Right hindlimb (tissue), 1 donor: ENCODE measurements around the gene RGPD3.
A peak's percentile ranks its signal among the peaks of the same experiment; 100 is the strongest.
"Not testable (repeated sequence)": the region's sequence is repeated elsewhere in the genome, so short reads cannot be mapped to it uniquely, and the experiment has no call there.

Source experiments
- DNase-seq: peaks from one replicate; pipeline ENCODE4 v3.0.0-alpha.2; 2018

Gene RGPD3

DNA sequence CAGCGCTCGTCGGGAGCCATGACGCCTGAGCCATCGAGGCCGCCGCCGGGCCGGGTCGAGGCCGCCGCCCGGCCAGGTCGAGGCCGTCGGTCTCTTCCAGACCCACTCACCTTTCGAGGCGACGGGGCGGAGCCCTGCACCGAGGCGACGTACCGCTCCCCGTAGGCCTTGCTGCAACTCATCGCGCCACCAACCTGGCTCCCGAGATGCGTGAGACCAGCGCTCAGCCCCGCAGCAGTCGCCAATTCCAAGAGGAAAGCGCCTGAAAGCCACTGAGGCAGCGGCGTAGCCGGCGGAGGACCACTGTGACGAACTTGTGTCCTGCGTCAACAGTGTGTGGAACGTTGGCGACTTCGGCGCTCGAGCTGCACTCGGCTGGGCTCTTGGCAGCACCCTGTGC, at the start of gene RGPD3:
TSS of gene RGPD3 (minus strand) at position 307 of the 400 bp plus-strand sequence. CDS start at position 182, 125 bp downstream.
- not testable (repeated sequence) for DNase-seq

DNA sequence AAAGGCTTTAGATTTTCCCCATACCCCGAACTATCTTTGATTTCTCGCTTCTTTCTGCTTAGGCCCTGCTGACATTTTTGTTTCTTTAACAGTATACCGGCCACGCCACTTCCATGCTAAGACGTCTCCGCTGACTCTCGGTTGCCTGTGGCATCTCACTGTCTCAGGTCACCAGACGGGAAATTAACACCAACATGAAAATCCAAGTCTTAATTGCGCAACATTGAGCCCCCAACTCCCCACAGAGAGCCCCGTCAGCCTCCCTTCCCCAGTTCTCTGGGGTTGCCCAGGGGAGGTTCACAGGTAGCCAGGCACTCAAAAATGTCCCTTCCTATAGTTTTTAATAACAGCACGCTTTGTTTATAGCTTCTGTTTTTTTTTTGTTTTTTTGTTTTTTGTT, 49.1 kb upstream of the RGPD3 start:
- DNase-seq: no peak

DNA sequence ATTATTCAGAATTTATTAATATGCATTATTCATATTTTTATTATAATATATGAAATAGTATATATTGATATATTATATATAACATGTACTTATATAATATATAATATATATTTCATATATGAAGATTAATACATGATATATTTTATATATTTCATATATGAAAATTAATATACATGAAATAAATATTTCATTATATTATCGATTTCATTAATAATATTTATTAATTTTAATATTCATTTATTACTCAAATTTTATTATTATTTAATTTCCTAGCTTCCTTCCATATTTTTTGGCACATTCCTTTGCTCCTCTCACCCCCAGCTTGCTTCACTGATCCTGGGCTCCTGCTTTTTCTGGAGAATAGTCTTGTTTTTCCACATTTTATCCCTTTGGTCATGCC, 48.7 kb upstream of the RGPD3 start:
- DNase-seq: no peak

DNA sequence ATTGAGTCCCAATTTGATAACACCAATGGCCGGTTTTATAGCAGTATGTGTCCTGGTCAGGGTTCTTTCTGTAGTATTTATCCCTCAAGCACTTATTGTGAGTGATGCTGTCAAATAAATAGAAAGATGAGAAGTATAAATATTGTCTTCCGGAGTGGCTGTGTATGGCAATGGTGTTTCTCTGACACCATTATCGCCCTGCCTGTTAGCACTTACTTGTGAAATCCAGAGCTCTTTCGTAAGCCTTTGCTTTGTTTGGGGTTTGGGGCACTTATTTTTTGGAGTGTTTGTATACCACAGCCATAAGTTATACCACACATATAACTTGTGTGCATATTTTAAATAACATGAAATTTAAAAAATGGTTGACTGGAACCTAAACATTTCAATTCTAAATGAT, 48.2 kb upstream of the RGPD3 start:
- no peak for DNase-seq

DNA sequence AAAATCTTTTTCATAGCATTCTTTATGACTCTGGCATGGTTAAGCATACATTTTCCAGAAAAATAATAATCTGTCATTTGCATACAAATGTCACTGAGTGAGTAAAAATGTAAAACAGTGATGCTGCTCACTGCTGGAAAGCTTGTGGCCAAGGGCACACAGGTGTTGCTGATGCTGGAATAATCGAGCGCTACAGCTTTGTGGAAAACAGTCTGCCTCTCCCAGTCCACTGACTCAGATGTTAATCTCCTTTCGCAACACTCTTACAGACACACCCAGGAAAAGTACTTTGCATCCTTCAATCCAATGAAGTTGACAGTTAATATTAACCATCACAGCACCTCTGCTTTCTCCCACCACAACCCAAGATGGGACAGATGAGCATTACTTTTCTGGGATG, 46.6 kb upstream of the RGPD3 start:
- not testable (repeated sequence) for DNase-seq

DNA sequence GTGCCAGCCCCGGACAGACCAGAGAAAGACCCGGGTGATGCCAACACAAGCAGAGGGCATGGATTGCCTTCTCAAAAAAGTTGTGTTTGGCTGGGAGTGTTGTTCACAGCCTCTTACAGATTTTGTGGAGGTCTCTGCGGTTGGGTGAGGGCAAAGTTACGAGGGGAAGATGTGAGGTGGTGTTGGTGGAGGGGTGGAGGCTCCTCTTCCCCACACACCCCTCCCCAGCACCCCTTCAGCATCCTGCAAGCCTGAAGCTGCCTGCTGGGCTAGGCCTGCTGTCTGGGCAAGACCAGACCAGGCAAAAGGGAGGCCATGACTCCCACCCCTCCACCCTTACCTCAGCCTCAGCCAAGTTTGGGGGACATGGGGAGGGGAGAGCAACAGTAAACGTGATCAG, 45.2 kb upstream of the RGPD3 start:
- DNase-seq: not testable (repeated sequence)

DNA sequence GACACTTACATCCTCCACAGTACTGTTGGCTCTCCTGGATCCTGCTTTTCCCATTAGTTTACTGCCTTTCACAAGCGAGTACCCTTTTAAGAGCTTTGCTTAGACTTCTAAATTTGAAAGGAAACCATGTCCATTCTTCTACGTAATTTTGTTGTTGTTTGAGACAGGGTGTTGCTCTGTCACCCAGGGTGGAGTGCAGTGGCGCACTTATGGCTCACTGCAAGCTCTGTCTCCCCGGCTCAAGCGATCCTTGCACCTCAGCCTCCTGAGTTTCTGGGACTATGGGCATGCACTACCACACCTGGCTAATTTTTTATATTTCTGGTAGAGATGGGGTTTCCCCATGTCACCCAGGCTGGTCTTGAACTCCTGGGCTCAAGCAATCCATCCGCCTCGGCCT, 43.7 kb upstream of the RGPD3 start:
- not testable (repeated sequence) for DNase-seq

DNA sequence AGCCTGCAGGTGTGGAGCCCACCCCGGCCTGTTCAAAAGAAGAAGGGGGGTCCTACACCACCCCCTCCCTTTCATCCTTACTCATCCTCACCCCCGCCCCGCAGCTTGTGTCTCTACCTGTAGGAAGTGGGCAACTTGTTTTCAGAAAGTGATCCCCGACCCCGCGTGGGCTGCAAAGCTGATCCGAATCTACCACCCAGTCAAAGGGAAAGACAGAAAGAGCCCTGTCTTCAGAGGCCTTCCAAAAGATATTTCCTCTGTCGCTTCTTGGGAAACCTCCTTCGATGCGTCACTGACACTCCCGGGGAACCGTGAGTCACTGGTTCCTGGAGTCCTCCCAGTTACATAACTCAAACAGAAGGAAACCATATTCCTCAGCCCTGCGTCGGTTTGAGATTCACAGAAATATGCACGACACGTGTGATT, 43.3 kb upstream of the RGPD3 start:
- peak; percentile 63 for DNase-seq

DNA sequence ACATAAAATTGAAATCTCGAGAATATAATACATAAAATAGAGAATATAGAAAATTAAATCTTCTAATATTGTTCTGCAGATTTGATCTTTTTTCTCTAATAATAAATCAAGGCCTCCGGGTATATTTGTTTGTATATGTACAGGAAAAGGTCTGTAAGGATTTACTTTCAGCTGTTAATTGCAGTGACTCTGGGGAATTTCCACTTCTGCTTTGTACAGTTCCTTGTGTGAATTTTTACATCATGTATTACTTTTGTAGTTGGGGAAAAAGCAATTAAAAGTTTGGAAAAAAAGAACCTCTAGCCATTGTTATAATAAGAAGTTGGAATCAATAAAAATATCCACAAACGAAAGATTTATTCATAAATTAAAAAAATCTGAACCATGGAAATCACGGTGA, 42.6 kb upstream of the RGPD3 start:
- not testable (repeated sequence) for DNase-seq

DNA sequence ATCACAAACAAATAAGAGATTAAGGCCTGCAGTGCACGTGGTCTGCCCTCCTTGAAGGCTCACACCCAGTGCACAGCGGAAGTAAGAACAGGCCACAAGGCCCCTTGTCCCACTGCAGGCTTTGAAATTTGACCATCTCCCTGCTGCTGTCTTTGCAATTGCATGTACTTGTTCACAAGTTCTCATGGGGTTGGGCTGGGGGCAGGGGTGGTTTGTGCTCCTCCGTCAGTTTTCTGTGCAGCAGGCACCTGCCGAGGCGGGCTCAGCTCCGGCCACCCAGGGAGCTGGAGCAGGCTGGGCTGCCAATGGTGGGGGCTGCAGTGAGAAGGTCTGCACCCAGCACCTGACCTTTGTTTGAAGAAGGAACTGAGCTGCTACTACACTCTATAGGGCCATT, 41.2 kb upstream of the RGPD3 start:
- DNase-seq: not testable (repeated sequence)

DNA sequence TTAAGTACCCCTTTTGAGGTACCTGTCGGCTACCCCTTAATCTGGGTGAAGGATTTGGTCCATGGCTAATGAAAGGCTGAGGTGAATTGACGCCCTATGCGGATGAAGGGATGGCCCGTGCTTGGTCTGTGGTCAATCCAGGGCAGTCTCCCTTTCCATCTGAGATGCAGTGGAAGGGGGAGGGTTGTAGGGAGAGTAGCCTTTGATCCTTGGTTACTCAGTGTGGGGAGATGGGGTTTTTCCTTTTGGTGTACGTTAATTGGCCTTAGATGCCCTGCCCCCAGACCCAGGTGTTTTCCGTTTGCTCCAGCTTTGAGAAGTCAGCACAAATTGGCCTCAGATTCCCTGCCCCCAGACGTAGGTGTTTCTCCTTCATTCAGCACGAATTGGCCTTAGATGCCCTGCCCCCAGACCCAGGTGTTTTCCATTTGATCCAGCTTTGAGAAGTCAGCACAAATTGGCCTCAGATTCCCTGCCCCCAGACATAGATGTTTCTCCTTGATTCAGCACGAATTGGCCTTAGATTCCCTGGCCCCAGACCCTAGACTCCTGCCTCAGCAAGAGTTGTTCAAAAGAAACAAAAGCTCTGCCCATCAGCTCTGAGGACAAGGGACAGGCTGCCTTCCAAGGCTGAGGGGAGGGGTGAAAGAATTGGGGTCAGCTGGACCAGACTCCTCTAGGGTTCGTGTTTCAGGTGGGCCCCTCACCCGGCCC, 40.6 kb upstream of the RGPD3 start:
- not testable (repeated sequence) for DNase-seq

DNA sequence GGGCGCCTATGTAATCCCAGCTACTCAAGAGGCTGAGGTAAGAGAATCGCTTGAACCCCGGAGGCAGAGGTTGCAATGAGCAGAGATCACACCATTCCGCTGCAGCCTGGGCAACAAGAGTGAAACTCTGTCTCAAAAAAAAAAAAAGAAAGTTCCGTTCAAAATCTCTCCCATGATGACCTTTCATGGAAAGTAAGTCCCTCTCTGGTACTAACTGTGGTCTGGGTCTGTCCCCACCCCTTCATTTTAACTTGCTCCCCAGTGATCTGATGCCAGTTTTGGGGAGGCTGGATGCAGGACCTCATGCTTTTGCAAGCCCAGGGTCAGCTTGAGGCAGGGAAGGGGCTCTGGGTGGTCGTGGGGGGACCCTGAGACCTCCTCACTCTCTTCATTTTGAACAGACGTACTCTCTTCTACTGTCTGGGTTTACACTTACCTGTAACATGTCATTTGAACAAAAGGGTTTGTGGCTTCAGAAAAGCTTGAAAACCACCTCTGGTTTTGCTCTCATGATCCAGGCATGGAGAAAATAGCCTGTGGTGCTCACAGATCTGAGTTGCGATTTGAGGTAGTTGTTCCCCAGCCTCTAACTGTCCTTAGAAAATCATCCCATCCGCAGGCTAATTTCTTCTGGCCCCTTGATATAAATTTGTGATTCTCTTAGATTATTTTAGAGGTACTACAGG, 37.9 kb upstream of the RGPD3 start:
- DNase-seq: not testable (repeated sequence)

DNA sequence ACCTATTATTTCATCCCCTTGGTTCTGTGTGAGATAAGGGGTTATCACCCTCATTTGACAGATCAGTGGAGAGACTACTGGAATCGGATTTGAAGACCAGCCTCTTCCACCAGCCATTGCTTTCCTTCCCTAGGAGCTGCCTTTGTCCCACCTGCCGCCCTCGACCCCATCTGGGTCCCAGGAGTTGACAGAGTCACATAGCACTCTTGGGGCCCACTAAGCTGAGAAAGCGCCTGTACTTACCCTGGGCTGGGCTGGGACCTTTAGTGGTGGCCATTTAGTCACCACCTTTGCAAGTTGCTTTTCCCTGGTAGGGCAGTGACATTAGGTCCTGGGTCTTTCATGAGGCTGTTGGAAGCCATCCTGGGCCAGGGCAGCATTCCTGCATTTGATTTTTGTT, 36.6 kb upstream of the RGPD3 start:
- DNase-seq: not testable (repeated sequence)

DNA sequence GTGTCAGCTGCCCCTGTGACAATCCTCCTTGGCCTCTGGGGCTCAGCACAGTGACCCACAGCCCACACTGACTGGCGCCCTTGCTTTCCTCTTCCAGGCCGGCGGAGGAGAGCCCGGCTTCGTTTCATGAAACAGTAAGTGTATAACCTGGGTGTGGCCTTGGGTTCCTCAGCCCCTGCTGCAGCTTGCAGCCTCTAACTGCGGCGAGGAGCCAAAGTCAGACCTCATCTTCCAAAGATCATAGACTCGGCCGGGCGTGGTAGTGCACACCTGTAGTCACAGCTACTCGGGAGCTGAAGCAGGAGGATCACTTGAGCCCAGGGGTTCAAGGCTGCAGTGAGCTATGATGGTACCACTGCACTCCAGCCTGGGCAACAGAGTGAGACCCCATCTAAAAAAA, 36.0 kb upstream of the RGPD3 start:
- not testable (repeated sequence) for DNase-seq

DNA sequence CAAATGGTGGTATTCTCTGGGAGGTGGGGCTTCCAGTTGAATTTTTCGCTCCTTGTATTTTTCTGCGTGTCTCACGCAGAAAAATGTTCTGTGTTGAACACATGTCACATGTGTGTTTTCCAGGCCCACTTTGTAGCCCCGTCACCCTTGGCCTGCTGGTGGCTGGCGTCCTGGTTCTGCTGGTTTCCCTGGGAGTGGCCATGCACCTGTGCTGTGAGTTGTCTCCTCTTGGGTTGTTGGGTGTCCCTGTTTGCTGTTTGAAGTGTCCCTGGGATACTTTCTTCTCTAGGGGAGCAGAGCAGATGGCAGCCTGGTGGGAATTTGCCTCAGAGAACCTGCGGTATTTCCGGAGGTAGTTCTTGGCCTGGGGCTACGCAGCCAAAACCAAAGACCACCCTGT, 34.1 kb upstream of the RGPD3 start:
- not testable (repeated sequence) for DNase-seq

DNA sequence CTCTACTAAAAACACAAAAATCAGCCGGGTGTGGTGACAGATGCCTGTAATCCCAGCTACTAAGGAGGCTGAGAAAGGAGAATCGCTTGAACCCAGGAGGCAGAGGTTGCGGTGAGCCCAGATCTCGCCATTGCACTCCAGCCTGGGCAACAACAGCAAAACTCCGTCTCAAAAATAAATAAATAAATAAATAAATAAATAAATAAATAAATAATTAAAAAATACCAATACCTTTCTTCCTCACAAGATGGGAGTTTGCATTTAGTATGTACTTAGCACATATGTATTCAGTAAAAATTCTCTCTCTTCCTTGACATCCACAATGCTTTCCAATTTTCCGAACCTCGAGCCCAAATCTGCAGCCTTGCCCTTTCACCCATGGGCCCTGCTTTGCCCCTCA, 32.1 kb upstream of the RGPD3 start:
- not testable (repeated sequence) for DNase-seq

DNA sequence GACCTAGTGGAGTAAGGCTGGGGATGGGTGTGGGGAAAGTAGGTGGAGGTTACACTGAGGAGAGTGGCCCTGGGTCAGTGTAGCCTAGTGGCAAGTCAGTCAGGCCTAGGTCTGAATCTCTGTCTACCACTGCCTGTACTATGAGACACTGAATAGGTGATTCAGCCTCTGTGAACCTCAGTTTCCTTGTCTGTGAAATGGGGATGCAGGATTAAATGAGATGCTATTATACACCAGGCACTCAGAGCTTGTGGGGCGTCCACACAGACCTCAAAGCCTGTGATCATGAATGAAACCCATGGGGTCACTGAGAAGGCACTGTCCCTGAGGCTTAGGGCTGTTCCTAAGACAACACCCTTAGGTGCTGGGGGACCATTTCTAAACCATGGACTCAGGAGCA, 30.3 kb upstream of the RGPD3 start:
- not testable (repeated sequence) for DNase-seq

DNA sequence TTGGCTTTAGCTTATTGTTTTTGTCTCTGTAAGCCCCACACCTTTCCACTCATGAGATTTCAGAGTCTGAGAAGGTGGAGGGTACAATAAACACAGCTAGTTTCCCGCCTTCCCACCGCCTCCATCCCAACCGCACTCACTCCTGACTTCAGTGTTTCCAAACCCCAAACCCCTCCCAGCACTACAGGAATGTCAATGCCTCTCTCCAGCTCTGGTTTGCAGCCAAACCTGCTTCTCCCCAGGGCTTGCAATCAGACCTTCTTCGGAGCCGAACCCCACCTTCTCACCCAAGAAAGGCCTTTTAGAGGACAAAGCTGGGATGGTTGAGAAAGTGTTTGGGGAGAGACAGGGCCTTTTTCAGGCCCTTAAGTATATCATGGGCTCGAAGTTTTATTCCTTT, 24.7 kb upstream of the RGPD3 start:
- DNase-seq: peak; percentile 57

DNA sequence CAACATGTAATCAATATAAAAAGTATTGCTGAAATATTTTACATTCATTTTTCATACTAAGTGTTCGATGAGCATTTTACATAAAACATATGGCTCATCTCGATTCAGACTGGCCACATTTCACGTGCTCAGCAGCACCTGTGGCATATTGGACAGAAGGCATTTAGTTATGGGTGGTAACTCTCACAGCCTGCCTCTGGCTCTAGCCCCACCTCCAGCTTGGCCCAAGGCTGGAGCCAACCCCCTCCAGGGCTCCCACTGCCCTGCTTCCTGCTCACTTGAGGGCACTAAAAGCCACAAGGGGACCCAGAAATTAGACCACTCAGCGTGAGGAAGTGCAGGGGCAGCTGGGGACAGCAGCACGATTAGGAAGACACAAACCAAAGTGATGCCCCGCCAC, 24.2 kb upstream of the RGPD3 start:
- not testable (repeated sequence) for DNase-seq

DNA sequence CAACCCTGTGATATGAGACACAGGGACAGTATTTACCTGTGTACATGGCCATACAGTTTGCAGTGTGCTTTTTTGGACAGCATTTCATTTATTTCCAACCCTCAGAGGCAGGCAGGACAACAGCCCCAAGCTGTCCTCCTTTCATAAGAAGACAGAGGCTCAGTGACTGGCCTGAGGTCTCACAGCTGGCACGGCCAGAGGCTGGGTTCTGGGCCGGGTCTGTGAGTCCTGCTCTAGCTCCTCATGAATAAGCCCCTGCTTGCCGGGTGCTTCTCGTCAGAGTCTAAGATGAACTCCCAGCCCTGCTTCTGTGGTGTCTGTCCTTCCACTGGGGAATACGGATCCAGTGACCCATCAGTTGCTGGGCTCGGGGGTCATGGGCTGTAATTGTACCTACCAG, 21.5 kb upstream of the RGPD3 start:
- not testable (repeated sequence) for DNase-seq

DNA sequence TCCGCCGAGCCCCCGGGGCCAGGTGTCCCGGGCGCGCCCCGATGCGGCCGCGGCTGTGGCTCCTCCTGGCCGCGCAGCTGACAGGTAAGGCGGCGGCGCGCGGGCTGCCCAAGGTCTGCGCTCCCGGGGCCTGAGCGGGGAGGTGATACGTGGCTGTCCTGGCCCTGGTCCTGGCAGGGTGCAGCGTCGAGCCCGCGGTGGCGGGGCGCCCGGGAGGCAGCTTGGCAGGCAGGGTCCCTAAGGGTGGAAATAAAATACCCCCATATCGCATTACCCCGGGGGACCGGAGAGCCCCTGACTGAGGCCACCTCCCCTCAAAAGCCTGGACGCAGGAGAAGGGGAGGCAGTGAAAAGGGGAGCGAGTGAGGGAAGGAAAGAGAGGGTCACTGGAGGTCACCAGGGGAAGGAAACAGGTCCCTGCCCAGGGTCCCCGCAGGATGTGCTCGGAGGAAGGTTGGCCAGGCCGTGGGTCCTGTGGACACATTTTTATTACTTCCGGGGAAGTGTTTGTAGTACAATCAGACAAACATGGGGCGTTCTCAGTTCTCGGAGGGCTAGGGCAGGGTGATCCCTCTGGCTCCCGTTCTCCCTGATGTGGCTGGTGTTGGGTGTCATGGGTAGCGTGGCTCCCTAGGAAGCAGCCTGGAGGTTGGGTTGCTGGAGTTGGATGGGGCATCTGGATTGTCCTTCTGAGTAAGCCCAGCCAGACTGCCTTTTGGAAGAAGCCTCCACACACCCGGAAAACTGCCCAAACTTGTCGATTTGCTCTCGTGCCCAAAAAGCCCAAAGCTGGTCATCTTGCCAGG, 19.4 kb upstream of the RGPD3 start:
- DNase-seq: not testable (repeated sequence)

DNA sequence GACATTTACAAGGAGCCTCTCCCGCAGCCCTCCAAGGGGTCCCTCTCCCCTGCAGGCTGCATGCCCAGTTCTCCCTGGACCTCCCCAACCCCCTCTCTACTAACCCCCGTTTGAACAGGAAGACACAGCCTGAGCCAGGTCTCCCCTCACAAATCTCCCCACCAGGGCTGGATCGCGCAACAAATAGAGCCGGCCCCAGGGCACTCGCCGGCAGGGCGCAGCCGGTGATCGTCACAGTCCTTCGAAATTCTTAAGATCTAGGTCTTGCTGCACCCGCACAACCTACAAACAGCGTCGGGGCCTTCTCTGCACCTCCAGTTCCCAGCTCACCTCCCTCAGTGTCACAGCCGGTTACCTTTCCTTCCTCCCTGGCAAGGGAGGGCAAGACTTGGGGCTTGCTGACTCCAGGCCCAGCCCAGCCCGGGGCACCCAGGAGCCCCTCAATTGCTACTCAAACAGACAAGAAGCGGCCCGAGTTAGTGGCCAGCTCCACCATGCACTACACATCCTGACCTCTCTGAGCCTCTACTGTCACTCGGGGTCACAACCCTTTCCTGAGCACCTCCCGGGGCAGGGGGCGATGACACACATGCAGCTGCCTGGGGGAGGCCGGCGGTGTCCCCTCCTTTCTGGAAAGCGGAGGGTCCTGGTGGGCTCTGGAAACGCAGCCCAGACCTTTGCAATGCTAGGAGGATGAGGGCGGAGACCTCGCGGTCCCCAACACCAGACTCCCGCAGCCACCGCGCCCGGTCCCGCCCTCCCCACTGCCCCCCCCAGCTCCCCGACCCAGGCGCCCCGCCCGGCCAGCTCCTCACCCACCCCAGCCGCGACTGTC, 18.6 kb upstream of the RGPD3 start, which contains the start of gene CD8B2:
TSS of gene CD8B2 (plus strand) at position 814 of the 835 bp plus-strand sequence. CDS start 63 bp downstream, outside the sequence.
- DNase-seq: not testable (repeated sequence)
